SK-N-SH (cell line): ENCODE results near the gene PEAK1.

Experiments used
- CTCF ChIP-seq: fragments of 200-600 bp; sonication (generic); IDR thresholded peaks from 2 replicates; pipeline ENCODE4 v1.6.1; 2017; ENCODE audit warnings: antibody characterized with exemption, mild to moderate bottlenecking, moderate library complexity
- MXI1 ChIP-seq: IDR thresholded peaks from 2 replicates; pipeline ENCODE4 v1.6.1; 2012; ENCODE audit warnings: mild to moderate bottlenecking, low read depth, low read length, improper control_type of control experiment
- POLR2AphosphoS5 ChIP-seq: IDR thresholded peaks from 2 replicates; pipeline ENCODE4 v1.6.1; 2012; ENCODE audit warnings: low read depth, low read length
- YY1 ChIP-seq: IDR thresholded peaks from 2 replicates; pipeline ENCODE4 v1.4.0; 2012; ENCODE audit warnings: low read depth, mild to moderate bottlenecking

DNA sequence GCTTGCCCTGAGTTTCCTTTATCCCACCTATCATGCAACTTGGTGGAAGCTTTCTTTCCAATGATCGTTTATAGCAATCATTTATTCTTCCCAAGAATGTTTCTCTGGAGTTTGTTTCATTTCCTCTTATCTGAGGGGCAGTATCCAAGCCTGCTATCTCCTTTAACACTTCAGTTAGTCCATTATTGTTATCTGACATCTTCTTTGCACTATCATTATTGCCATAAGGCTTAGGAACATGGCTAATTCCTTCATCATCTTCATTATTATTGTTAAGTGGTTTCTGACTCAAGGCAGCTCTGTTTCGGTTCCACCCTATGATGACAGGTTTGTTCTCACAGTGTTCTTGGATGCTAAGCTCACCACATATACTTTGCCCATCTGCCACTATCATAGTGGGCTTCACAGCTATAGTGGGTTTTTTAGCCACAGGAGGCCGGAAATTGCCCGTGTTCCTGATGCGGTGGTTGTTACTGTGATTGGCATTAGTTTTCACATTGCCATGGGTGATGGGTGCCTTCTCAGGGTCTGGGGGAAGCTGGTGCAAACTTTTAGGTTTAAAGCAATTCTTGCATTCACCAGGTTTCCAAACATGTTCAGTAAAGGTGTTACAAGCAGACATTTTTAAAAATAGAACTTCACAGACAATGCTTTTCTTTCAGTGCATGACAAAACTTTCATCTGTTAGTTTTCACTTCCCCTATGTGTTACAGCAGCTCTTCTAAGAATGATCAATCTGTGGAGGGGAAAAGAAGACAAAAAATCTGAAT lies 238.4 kb downstream of the PEAK1 start:
- no peak for TF ChIP-seq YY1
- no peak for TF ChIP-seq POLR2AphosphoS5
- no peak for TF ChIP-seq MXI1
- no peak for TF ChIP-seq CTCF
